K562 (cell line): ENCODE data around the gene ISYNA1. TPM values are rescaled to one million over a fixed set of nuclear protein-coding genes. Genes with fewer than 3 reads are reported as not detected.

Experiments used
- BHLHE40 ChIP-seq: IDR thresholded peaks from 2 replicates; pipeline ENCODE4 v1.6.1; 2011; ENCODE audit warnings: low read length, improper control_type of control experiment
- CHD4 ChIP-seq: fragments of 200-600 bp; sonication (generic); IDR thresholded peaks from 3 replicates; pipeline ENCODE4 v1.6.1; 2012; ENCODE audit warnings: low read depth, mild to moderate bottlenecking, mixed read lengths, low read length, inconsistent platforms; ENCODE audit not compliant: insufficient read depth, insufficient replicate concordance, poor library complexity, severe bottlenecking
- CREB1 ChIP-seq, 2 experiments: sonication (generic) in 1 of 2; formaldehyde crosslinking in 1 of 2; IDR thresholded peaks; 2 replicates each; pipeline versions ENCODE4 v1.6.1 to v1.8.0; 2012 to 2022; ENCODE audit warnings: inconsistent platforms in 1 of 2, mild to moderate bottlenecking in 1 of 2, missing genetic modification reagents in 1 of 2, moderate library complexity in 1 of 2
- CREM ChIP-seq: IDR thresholded peaks from 2 replicates; pipeline ENCODE4 v1.6.1; 2014; ENCODE audit warnings: antibody characterized with exemption, low read depth
- ERF ChIP-seq: fragments of 450-650 bp; formaldehyde crosslinking; IDR thresholded peaks from 2 replicates; pipeline ENCODE4 v1.4.0; 2020; ENCODE audit warnings: mild to moderate bottlenecking, mixed read lengths
- ETV6 ChIP-seq, 3 experiments: fragments of 150-350 bp in 1 of 3; sonication (generic) in 1 of 3; formaldehyde crosslinking in 1 of 3; IDR thresholded peaks; 2 replicates each; pipeline versions ENCODE4 v1.6.1 to v1.8.0; 2014 to 2022; ENCODE audit warnings: borderline replicate concordance in 2 of 3, low read depth in 2 of 3, antibody characterized with exemption in 1 of 3, low read length in 1 of 3, mild to moderate bottlenecking in 1 of 3, missing genetic modification reagents in 1 of 3
- GATAD2B ChIP-seq: fragments of 450-650 bp; IDR thresholded peaks from 2 replicates; pipeline ENCODE4 v1.6.1; 2017; ENCODE audit warnings: mild to moderate bottlenecking, borderline replicate concordance
- HDAC1 ChIP-seq, 2 experiments: fragments of 450-650 bp; IDR thresholded peaks; 2 replicates each; pipeline ENCODE4 v1.6.1; 2016 to 2017; ENCODE audit warnings: inconsistent platforms in 1 of 2, mild to moderate bottlenecking in 1 of 2, moderate library complexity in 1 of 2
- HDAC8 ChIP-seq: fragments of 450-650 bp; IDR thresholded peaks from 2 replicates; pipeline ENCODE4 v1.6.1; 2016; ENCODE audit warnings: mild to moderate bottlenecking, missing genetic modification characterization, moderate library complexity, missing compliant biosample characterization
- JUNB ChIP-seq: fragments of 450-650 bp; formaldehyde crosslinking; conservative IDR thresholded peaks from 2 replicates; pipeline ENCODE4 v1.4.0; 2020; ENCODE audit warnings: mild to moderate bottlenecking
- MBD2 ChIP-seq: sonication (generic); IDR thresholded peaks from 2 replicates; pipeline ENCODE4 v1.6.1; 2016; ENCODE audit warnings: low read depth, borderline replicate concordance
- MXI1 ChIP-seq: IDR thresholded peaks from 2 replicates; pipeline ENCODE4 v1.6.1; 2011; ENCODE audit warnings: low read depth, mild to moderate bottlenecking, improper control_type of control experiment, low read length
- MYC ChIP-seq, 2 experiments: fragments of 250-450 bp in 1 of 2; sonication (Bioruptor Pico) in 1 of 2; IDR thresholded peaks; 2 replicates each; pipeline versions ENCODE4 v1.5.1 to v1.6.1; 2012 to 2021; ENCODE audit warnings: low read depth in 2 of 2, borderline replicate concordance in 1 of 2, improper control_type of control experiment in 1 of 2, low read length in 1 of 2, mild to moderate bottlenecking in 1 of 2, moderate library complexity in 1 of 2
- MYNN ChIP-seq, 2 experiments: sonication (generic); formaldehyde crosslinking in 1 of 2; IDR thresholded peaks; 2 replicates each; pipeline versions ENCODE4 v1.5.0 to v1.6.1; 2016 to 2020; ENCODE audit warnings: antibody characterized with exemption in 1 of 2, missing genetic modification reagents in 1 of 2
- NFIC ChIP-seq: fragments of 450-650 bp; IDR thresholded peaks from 2 replicates; pipeline ENCODE4 v1.6.1; 2017; ENCODE audit warnings: mild to moderate bottlenecking, inconsistent platforms
- RAD21 ChIP-seq, 2 experiments: fragments of 250-450 bp in 1 of 2; fragments of 450-650 bp in 1 of 2; sonication (Bioruptor Pico) in 1 of 2; formaldehyde crosslinking in 1 of 2; IDR thresholded peaks in 1 of 2; conservative IDR thresholded peaks in 1 of 2; 2 replicates each; pipeline versions ENCODE4 v1.4.0 to v1.8.0; 2020 to 2022; ENCODE audit warnings: mild to moderate bottlenecking in 2 of 2, moderate library complexity in 1 of 2
- SNIP1 ChIP-seq: fragments of 450-650 bp; IDR thresholded peaks from 2 replicates; pipeline ENCODE4 v1.7.1; 2017; ENCODE audit warnings: low read depth, mild to moderate bottlenecking
- STAT5B ChIP-seq: fragments of 250-450 bp; sonication (Bioruptor Pico); IDR thresholded peaks from 2 replicates; pipeline ENCODE4 v1.8.0; 2021; ENCODE audit warnings: mild to moderate bottlenecking, inconsistent platforms
- SUPT5H ChIP-seq: fragments of 450-650 bp; IDR thresholded peaks from 2 replicates; pipeline ENCODE4 v1.6.1; 2016
- TBL1XR1 ChIP-seq, 2 experiments: IDR thresholded peaks; 2 replicates each; pipeline ENCODE4 v1.6.1; 2012; ENCODE audit warnings: improper control_type of control experiment in 2 of 2, low read length in 2 of 2, mild to moderate bottlenecking in 1 of 2
- TEAD1 ChIP-seq, 2 experiments: fragments of 450-650 bp in 1 of 2; sonication (generic) in 1 of 2; formaldehyde crosslinking; IDR thresholded peaks; 2 replicates each; pipeline versions ENCODE4 v1.4.0 to v1.8.0; 2020 to 2022; ENCODE audit warnings: mild to moderate bottlenecking in 2 of 2, missing genetic modification reagents in 1 of 2
- ZBTB1 ChIP-seq: sonication (generic); formaldehyde crosslinking; IDR thresholded peaks from 2 replicates; pipeline ENCODE4 v1.8.1; 2023; ENCODE audit warnings: missing genetic modification reagents, low read depth, mild to moderate bottlenecking, borderline replicate concordance
- ZNF175 ChIP-seq: fragments of 200-800 bp; sonication (Bioruptor generic); IDR thresholded peaks from 2 replicates; pipeline ENCODE4 v1.6.1; 2016; ENCODE audit warnings: low read depth, mild to moderate bottlenecking, missing genetic modification characterization, missing compliant biosample characterization
- ZNF197 ChIP-seq: fragments of 200-800 bp; sonication (Bioruptor generic); IDR thresholded peaks from 2 replicates; pipeline ENCODE4 v1.6.1; 2016; ENCODE audit warnings: low read depth, missing genetic modification characterization, missing compliant biosample characterization
- ZNF263 ChIP-seq: sonication (generic); formaldehyde crosslinking; IDR thresholded peaks from 2 replicates; pipeline ENCODE4 v1.8.0; 2022; ENCODE audit warnings: mild to moderate bottlenecking, missing genetic modification reagents, borderline replicate concordance
- ZNF395 ChIP-seq: fragments of 200-800 bp; sonication (Bioruptor generic); IDR thresholded peaks from 2 replicates; pipeline ENCODE4 v1.6.1; 2017; ENCODE audit warnings: missing genetic modification characterization, missing compliant biosample characterization
- ZNF41 ChIP-seq: fragments of 250-450 bp; sonication (Bioruptor Pico); conservative IDR thresholded peaks from 2 replicates; pipeline ENCODE4 v1.4.0; 2020; ENCODE audit warnings: mild to moderate bottlenecking
- polyA plus RNA-seq, 8 experiments: library from polyadenylated mRNA; depleted of rRNA in 4 of 8; stranded (reverse) in 5 of 8; unstranded in 3 of 8; fragments of >200 nt; fragmentation: Nextera tagmentation in 2 of 8; fragmentation: Illumina TruSeq in 1 of 8; extraction: Ambion mirVana in 2 of 8; extraction: Trizol in 1 of 8; gene quantifications; 2 replicates each; pipeline versions ENCODE4 v1.2.1 to v1.2.3, GENCODE V29; 2011 to 2014; ENCODE audit warnings: inconsistent platforms in 1 of 8, missing spikeins in 1 of 8
- total RNA-seq, 7 experiments: library from RNA; depleted of rRNA in 6 of 7; stranded (reverse); fragments of >200 nt in 6 of 7; fragmentation: Illumina TruSeq in 2 of 7; extraction: Trizol in 2 of 7; gene quantifications; 2 replicates each; pipeline versions ENCODE4 v1.2.1 to v1.2.3, GENCODE V29; 2011 to 2021; ENCODE audit warnings: low replicate concordance in 1 of 7

The ISYNA1 gene
- total and polyA plus RNA-seq, 9 of the 15 experiments (the other 6 are each of a cell fraction or from before 2014, with no cell fraction given), result 21.8 to 460 (median 93.2) TPM

GRCh38 chr19:18418029-18418482 lies 19.9 kb downstream of the ISYNA1 start (continued):
- TF ChIP-seq MYC (IDR thresholded peaks at IDR 0.05; ENCODE audit: low read depth, low read length), result peak; percentile 68; the same call in 1 of the 2 replicates
- TF ChIP-seq MYC (CRISPR knock-in tag; IDR thresholded peaks at IDR 0.05; ENCODE audit: borderline replicate concordance, low read depth), result peak; percentile 55; the same call in 1 of the 2 replicates
- TF ChIP-seq JUNB (CRISPR knock-in tag), result no peak
- no peak for TF ChIP-seq ZNF41
- 0 out of 2 replicates have a peak, but pooled peaks have one; percentile 28 for TF ChIP-seq ERF (CRISPR knock-in tag)
- TF ChIP-seq MXI1, result 0 out of 2 replicates have a peak, but pooled peaks have one; percentile 14
- TF ChIP-seq ZNF395 (CRISPR knock-in tag), result 0 out of 2 replicates have a peak, but pooled peaks have one; percentile 17
- TF ChIP-seq STAT5B (CRISPR knock-in tag), result no peak
- TF ChIP-seq HDAC8 (tag), result 0 out of 2 replicates have a peak, but pooled peaks have one; percentile 37
- TF ChIP-seq SUPT5H, result no peak
- peak; percentile 13; the same call in 1 of the 2 replicates for TF ChIP-seq CREM
- TF ChIP-seq HDAC1 (IDR thresholded peaks at IDR 0.05), result peak in 1 of 2 experiments; percentile 82; a peak in 2 of 4 replicates
- TF ChIP-seq RAD21 (CRISPR knock-in tag; conservative IDR thresholded peaks at IDR 0.05 in 1 of 2, IDR thresholded peaks at IDR 0.05 in 1 of 2), result no peak
- TF ChIP-seq BHLHE40, result peak; percentile 89
- TF ChIP-seq NFIC, result peak; percentile 21
- no peak for TF ChIP-seq TBL1XR1 (IDR thresholded peaks at IDR 0.05; ENCODE audit: low read length in 2 of 2)
- peak; percentile 73; the same call in 1 of the 2 replicates for TF ChIP-seq MYNN (IDR thresholded peaks at IDR 0.05)
- no peak for TF ChIP-seq MYNN (CRISPR knock-in tag; IDR thresholded peaks at IDR 0.05)
- TF ChIP-seq SNIP1, result no peak
- 0 out of 2 replicates have a peak, but pooled peaks have one; percentile 37 for TF ChIP-seq ZNF263 (CRISPR knock-in tag)
- TF ChIP-seq CREB1 (IDR thresholded peaks at IDR 0.05), result no peak
- no peak for TF ChIP-seq CREB1 (CRISPR knock-in tag; IDR thresholded peaks at IDR 0.05)
- TF ChIP-seq ZNF197 (CRISPR knock-in tag), result no peak
- TF ChIP-seq GATAD2B, result peak; percentile 12; the same call in 1 of the 2 replicates
- 0 out of 2 replicates have a peak, but pooled peaks have one; percentile 24 for TF ChIP-seq ZBTB1 (CRISPR knock-in tag)
- no peak for TF ChIP-seq CHD4
- TF ChIP-seq ETV6 (IDR thresholded peaks at IDR 0.05; ENCODE audit: borderline replicate concordance in 1 of 2, low read depth in 2 of 2, low read length in 1 of 2), result no peak
- peak; percentile 73; the same call in 1 of the 2 replicates for TF ChIP-seq ETV6 (CRISPR knock-in tag; IDR thresholded peaks at IDR 0.05; ENCODE audit: borderline replicate concordance)
- TF ChIP-seq MBD2, result peak; percentile 6; the same call in 1 of the 2 replicates
- no peak for TF ChIP-seq ZNF175
- TF ChIP-seq TEAD1 (CRISPR knock-in tag; IDR thresholded peaks at IDR 0.05), result no peak
- TF ChIP-seq, all 486 proteins: peak for 43
